Muscle layer of duodenum (tissue), 2 donors: ENCODE data around the gene GPER1.

Experiments used
- H3K27ac ChIP-seq: one replicate; pipeline ENCODE4 v1.7.0; 2013; ENCODE audit warnings: mild to moderate bottlenecking, low read length
- H3K27me3 ChIP-seq: one replicate; pipeline ENCODE4 v1.7.0; 2013; ENCODE audit warnings: low read depth, mild to moderate bottlenecking, control low read depth, low read length
- H3K36me3 ChIP-seq, 2 donors: one replicate each; pipeline ENCODE4 v1.7.0; 2013; ENCODE audit warnings: low read length in 2 of 2, control low read depth in 1 of 2, mild to moderate bottlenecking in 1 of 2; ENCODE audit not compliant: insufficient read depth in 2 of 2, control insufficient read depth in 1 of 2
- H3K4me1 ChIP-seq, 2 donors: one replicate each; pipeline ENCODE4 v1.7.0; 2013; ENCODE audit warnings: low read length in 2 of 2, mild to moderate bottlenecking in 2 of 2, control low read depth in 1 of 2, moderate library complexity in 1 of 2; ENCODE audit not compliant: insufficient read depth in 2 of 2, control insufficient read depth in 1 of 2
- H3K4me3 ChIP-seq, 2 donors: one replicate each; pipeline ENCODE4 v1.7.0; 2013; ENCODE audit warnings: low read length in 2 of 2, low read depth in 1 of 2, mild to moderate bottlenecking in 1 of 2
- H3K9me3 ChIP-seq, 2 donors: one replicate each; pipeline ENCODE4 v1.7.0; 2013; ENCODE audit warnings: low read length in 2 of 2, control low read depth in 1 of 2, mild to moderate bottlenecking in 1 of 2; ENCODE audit not compliant: control insufficient read depth in 1 of 2
- donor health status: healthy.

The GPER1 gene

GRCh38 chr7:1100834-1101562 lies 13.1 kb downstream of the GPER1 start:
- Histone ChIP-seq H3K27ac (no peak overlapping the region), H3K9me3 (no peaks in the 10 kb centered on the region), H3K36me3 (peaks cover 0 to 5% of the 10 kb centered on the region in 2 donors), H3K4me1 (no peaks in the 10 kb centered on the region), H3K27me3 (no peaks in the 10 kb centered on the region), H3K4me3 (no peak overlapping the region)

- H3K4me3 ChIP-seq = no peak overlapping the region
- H3K36me3 ChIP-seq = peaks cover 0 to 5% of the 10 kb centered on the region in 2 donors
- no peaks in the 10 kb centered on the region for H3K27me3 ChIP-seq
- H3K27ac ChIP-seq = no peak overlapping the region
- H3K9me3 ChIP-seq = no peaks in the 10 kb centered on the region
- no peaks in the 10 kb centered on the region for H3K4me1 ChIP-seq
Observed at GRCh38 chr7:1101563-1102431, 13.9 kb downstream of the GPER1 start.

DNA sequence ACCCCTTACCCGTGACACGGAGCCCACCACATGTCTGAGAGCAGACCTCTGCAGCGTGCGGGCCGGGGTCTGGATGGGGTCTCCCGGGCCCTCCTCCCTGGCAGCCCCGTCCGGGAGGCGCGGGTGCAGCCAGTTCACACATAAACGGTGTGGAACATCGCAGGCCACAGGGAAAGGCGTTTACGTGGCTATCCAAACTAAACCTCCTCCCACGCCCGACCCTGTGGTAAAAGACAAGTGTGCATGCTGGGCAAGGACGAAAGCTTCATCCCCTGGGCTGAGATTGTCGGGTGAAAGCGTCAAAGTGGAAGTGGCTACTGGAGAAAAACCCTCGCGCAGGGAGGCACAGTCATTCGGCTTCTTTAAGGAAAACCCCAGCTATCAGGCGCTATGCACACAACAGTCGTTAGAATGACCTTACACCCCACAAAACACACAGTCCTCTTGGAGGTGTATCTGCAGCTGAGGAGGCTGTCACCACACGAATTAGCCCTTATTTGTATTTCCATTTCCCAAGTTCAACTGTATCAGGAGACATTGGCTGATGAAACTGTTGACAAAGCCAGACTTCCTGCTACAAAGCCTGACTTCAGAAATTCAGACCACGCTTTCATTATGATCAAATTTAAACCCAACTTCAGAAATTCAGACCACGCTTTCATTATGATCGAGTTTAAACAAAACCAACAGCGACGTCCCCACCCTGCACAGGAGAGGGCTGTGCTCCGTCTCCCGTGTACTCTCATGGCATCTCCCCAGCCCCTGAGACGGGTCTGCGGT lies 15.3 kb downstream of the GPER1 start:
- H3K4me1 ChIP-seq = no peaks in the 10 kb centered on the region
- H3K36me3 ChIP-seq = peaks cover 0 to 5% of the 10 kb centered on the region in 2 donors
- H3K27me3 ChIP-seq = no peaks in the 10 kb centered on the region
- no peak overlapping the region for H3K27ac ChIP-seq
- H3K9me3 ChIP-seq = no peaks in the 10 kb centered on the region
- H3K4me3 ChIP-seq = no peak overlapping the region

DNA sequence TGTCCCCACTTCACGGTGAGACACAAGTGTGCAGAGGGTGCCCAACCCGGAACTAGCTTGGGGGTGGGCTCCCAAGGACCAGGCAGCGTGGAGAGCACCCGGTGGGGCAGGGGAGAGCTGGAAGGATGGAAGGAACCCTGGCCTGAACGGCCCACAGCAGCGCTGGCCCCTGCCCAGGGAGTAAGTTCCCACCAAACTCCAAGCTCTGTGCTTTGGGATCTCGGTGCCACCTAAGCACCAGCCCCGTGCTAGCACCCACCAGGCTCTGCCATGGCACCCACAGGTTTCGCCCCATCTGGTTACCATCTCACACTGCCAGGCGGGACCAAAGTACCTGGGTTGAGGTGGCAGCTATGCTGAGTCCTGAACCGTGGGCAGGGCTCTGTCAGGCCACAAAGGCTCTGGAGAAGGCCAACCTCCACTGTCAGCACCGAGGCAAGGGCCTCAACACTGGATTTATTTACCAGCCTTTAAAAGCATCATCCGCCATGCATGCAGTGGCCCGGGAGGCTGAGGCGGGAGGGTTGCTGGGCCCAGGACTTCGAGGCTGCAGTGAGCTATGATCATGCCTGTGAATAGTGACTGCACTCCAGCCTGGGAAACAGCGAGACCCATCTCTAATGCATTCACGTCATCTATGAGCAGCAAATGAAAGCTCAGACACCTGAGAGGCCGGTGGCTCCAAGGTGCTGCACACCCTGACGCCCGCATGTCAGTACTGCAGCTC lies 16.0 kb downstream of the GPER1 start:
- Histone ChIP-seq H3K4me3 (no peak overlapping the region), H3K36me3 (peaks cover 0 to 5% of the 10 kb centered on the region in 2 donors), H3K4me1 (no peaks in the 10 kb centered on the region), H3K27me3 (no peaks in the 10 kb centered on the region), H3K27ac (no peak overlapping the region), H3K9me3 (no peaks in the 10 kb centered on the region)

DNA sequence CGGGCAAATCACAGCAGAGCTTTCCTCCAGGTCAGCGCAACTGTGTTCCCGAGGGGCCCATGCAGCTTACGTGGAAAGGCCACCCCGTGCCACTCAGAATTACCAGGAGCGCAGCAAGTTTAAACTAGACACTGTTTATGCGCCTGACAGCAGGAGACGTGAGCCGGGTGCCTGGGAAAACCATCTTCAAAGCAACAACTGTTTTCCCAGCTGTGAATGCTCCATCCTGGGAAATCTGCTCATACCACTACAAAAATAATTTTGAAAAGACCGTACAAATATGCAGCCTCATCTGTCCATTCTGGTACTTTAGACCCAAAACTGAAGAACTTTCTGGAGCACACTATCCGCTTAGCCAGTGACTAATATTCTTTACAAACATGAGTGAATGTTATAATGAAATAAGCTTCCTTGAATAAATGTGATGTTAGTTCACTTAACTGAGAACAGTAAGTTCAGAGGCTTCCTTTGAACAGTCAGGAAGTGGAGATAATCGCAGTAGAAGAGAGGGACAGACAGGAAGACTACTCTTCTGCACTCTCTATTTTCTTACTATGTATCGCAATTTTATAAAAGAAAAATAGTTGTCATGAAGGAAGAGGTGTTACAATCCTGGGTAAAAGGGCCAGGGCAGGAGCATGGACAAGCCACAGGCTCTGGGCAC lies 16.7 kb downstream of the GPER1 start:
- no peaks in the 10 kb centered on the region for H3K4me1 ChIP-seq
- H3K27ac ChIP-seq = no peak overlapping the region
- no peak overlapping the region for H3K4me3 ChIP-seq
- peaks cover 0 to 5% of the 10 kb centered on the region in 2 donors for H3K36me3 ChIP-seq
- H3K9me3 ChIP-seq = no peaks in the 10 kb centered on the region
- no peaks in the 10 kb centered on the region for H3K27me3 ChIP-seq

DNA sequence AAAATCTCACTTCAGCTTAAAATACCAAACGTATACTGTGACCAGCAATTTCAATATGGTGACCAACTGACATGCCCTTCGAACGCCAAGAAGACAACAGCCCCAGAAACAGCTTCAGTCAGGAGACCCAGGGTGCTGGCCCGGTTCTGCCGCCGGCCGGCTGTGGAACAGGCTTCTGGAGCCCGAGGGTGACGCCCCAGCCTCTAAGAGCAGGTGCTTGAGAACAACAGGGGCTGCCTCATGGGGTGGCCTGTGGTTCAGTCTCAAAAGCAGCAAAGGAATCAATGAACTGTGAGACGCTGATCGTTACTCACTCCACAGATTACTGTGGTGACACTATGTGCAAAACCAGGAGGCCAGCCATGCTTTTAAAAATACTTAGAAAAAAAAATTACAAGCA lies 17.3 kb downstream of the GPER1 start:
- Histone ChIP-seq H3K9me3 (no peaks in the 10 kb centered on the region), H3K4me1 (no peaks in the 10 kb centered on the region), H3K27ac (no peak overlapping the region), H3K36me3 (no peaks in the 10 kb centered on the region), H3K27me3 (no peaks in the 10 kb centered on the region), H3K4me3 (no peak overlapping the region)

DNA sequence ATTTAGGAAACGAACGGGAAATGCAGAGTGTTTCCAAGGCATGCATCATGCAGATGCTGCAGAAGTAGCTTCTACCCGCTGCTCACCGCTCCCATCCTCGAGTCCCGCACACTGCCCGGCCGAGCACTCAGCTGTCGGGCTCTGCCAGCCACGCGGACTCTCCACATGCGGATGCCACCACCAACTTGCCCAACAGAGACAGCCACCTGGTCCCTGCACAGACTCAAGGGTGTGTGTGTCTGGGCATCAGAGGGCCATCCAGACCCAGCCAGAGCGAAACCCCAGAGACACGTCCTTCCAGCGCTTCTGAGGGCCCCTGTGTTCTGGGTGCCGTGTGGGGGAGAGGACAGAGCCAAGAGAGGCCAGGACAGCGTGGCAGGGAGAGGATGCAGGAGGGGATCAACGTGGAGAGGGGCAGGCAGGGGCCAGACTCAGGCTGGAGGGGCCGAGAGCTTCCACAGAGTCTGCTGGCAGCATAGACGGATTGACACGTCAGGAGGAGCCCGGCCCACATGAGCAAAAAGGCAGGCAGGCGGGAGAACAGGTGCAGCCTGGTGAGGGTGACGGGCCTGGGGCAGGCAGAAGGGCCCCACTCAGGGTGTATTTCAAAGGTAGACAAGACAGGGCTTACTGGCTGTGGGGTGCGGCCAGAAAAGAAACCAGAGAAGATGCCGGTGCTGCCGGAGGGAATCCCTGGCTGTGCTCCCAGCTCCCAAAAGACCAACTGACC lies 18.3 kb downstream of the GPER1 start:
- Histone ChIP-seq H3K9me3 (no peaks in the 10 kb centered on the region), H3K27me3 (no peaks in the 10 kb centered on the region), H3K36me3 (no peaks in the 10 kb centered on the region), H3K4me1 (no peaks in the 10 kb centered on the region), H3K27ac (no peak overlapping the region), H3K4me3 (no peak overlapping the region)

DNA sequence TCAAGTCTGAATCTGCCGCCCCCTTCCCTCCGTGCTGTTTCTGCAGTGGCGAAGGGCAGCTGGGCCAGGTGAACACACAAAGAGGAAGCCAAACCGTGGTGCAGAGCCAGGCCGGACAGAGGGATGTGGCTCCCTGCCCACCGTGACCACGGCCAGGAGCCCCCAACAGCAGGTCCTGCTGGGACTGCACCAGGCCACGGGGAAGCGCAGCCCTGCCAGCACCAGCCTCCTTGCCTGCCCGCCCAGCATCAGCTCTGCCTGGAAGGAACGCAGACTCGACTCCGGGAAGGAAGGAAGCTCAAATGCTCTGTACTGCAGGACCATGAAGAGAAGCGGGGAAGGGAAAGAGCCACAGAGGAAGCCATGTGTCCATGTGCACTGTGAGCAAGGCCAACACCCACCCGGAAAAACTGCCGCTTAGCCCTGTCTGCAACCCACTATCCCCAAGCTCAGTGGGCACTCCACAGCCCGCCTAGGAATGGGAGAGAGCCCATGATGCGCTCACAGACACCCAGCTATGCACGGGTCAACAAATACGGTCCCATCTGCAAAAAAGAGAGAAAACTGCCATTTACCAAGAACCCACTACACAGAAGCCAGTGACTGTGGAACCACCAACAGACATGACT lies 19.0 kb downstream of the GPER1 start:
- no peaks in the 10 kb centered on the region for H3K9me3 ChIP-seq
- no peak overlapping the region for H3K4me3 ChIP-seq
- H3K36me3 ChIP-seq = no peaks in the 10 kb centered on the region
- H3K27ac ChIP-seq = no peak overlapping the region
- no peaks in the 10 kb centered on the region for H3K4me1 ChIP-seq
- no peaks in the 10 kb centered on the region for H3K27me3 ChIP-seq

- Histone ChIP-seq H3K27me3 (no peaks in the 10 kb centered on the region), H3K9me3 (no peaks in the 10 kb centered on the region), H3K27ac (no peak overlapping the region), H3K4me3 (no peak overlapping the region), H3K36me3 (peaks cover 0 to 7% of the 10 kb centered on the region in 2 donors), H3K4me1 (no peaks in the 10 kb centered on the region)
Observed at GRCh38 chr7:1108264-1108920, 20.5 kb downstream of the GPER1 start.
